Esophagus muscularis mucosa (tissue), 4 donors: ENCODE results near the gene UQCC2. TPM values are rescaled to one million over a fixed set of nuclear protein-coding genes. Genes with fewer than 3 reads are reported as not detected.

ENCODE experiments used
- DNase-seq: peaks from one replicate; pipeline ENCODE4 v3.0.0-alpha.2; 2017; ENCODE audit errors: extremely low spot score
- H3K27ac ChIP-seq, 4 donors: fragments of 200-600 bp; sonication (generic); replicated peaks in 1 of 4; 1 replicate in 3 of 4; 2 replicates in 1 of 4; pipeline ENCODE4 v1.5.1; 2016 to 2019; ENCODE audit warnings: mild to moderate bottlenecking in 1 of 4
- H3K27me3 ChIP-seq, 4 donors: fragments of 200-600 bp; sonication (generic); one replicate each; pipeline versions ENCODE4 v1.5.1 to v1.6.0; 2016 to 2019
- H3K36me3 ChIP-seq, 4 donors: fragments of 200-600 bp; sonication (generic); one replicate each; pipeline ENCODE4 v1.5.1; 2016 to 2019
- H3K4me1 ChIP-seq, 4 donors: fragments of 200-600 bp; sonication (generic); one replicate each; pipeline ENCODE4 v1.5.1; 2016 to 2019
- H3K4me3 ChIP-seq, 4 donors: fragments of 200-600 bp; sonication (generic); 1 replicate in 2 of 4; 2 replicates in 2 of 4; pipeline ENCODE4 v1.5.1; 2016 to 2019; ENCODE audit warnings: mild to moderate bottlenecking in 4 of 4, moderate library complexity in 1 of 4
- H3K9me3 ChIP-seq, 4 donors: fragments of 200-600 bp; sonication (generic); 1 replicate in 3 of 4; 2 replicates in 1 of 4; pipeline ENCODE4 v1.5.1; 2016 to 2019
- CTCF ChIP-seq, 3 experiments: fragments of 200-600 bp in 2 of 3; fragments of 450-650 bp in 1 of 3; sonication (generic) in 2 of 3; IDR thresholded peaks; one replicate each; pipeline ENCODE4 v1.5.1; 2017 to 2019; ENCODE audit warnings: antibody characterized with exemption in 3 of 3, mild to moderate bottlenecking in 2 of 3, moderate library complexity in 1 of 3
- EP300 ChIP-seq: sonication (generic); formaldehyde crosslinking; IDR thresholded peaks from one replicate; pipeline ENCODE4 v1.6.1; 2017; ENCODE audit warnings: antibody characterized with exemption
- POLR2A ChIP-seq: fragments of 450-650 bp; IDR thresholded peaks from one replicate; pipeline ENCODE4 v1.6.1; 2017; ENCODE audit warnings: antibody characterized with exemption, moderate library complexity, mild to moderate bottlenecking, low read depth
- POLR2AphosphoS5 ChIP-seq, 2 donors: sonication (generic); formaldehyde crosslinking; IDR thresholded peaks; one replicate each; pipeline ENCODE4 v1.6.1; 2017; ENCODE audit warnings: antibody characterized with exemption in 2 of 2
- WGBS: methylation state at CpG from one replicate; pipeline ENCODE4 v1.1.5; 2018; 5-methylcytosine and 5-hydroxymethylcytosine counted together
- intact Hi-C: fragments of 100-400 bp; cut with DNase I; formaldehyde crosslinking; loops from one replicate; pipeline ENCODE4 v1.15.1; 2023
- total RNA-seq, 4 donors: library from RNA; depleted of rRNA; stranded (reverse); fragments of >200 nt; gene quantifications; one replicate each; pipeline versions ENCODE4 v1.1.0 to v1.2.1, GENCODE V29; 2016

The UQCC2 gene
- total RNA-seq, 4 donors from 2014 or later = 9.4 to 22.2 (median 14.7) TPM

- Histone ChIP-seq H3K4me3 (no peak overlapping the region), H3K36me3 (peaks cover 0 to 92% (median 69%) of the 10 kb centered on the region in 4 donors), H3K27ac (no peak overlapping the region), H3K4me1 (peaks cover 0 to 11% (median 9%) of the 10 kb centered on the region in 4 donors), H3K27me3 (peaks cover 0 to 23% (median 0%) of the 10 kb centered on the region in 4 donors), H3K9me3 (no peaks in the 10 kb centered on the region)
- intact Hi-C loops = no loop called here
- 70% methylated on average over 15 of the region's 17 CpGs for WGBS
- no peak for TF ChIP-seq CTCF (IDR thresholded peaks at IDR 0.05)
- TF ChIP-seq POLR2AphosphoS5 (IDR thresholded peaks at IDR 0.05) = no peak
- TF ChIP-seq EP300 = no peak
- no peak for TF ChIP-seq POLR2A
- DNase-seq = no peak
Observed at GRCh38 chr6:33668914-33669313, 42.6 kb downstream of the UQCC2 start.

GRCh38 chr6:33668328-33668727, 43.2 kb downstream of the UQCC2 start:
- no peak overlapping the region for H3K27ac ChIP-seq
- WGBS = 96% methylated on average over 5 of the region's 8 CpGs
- H3K4me1 ChIP-seq = peaks cover 0 to 10% (median 8%) of the 10 kb centered on the region in 4 donors
- TF ChIP-seq EP300 (no peak), POLR2AphosphoS5 (IDR thresholded peaks at IDR 0.05) (no peak), CTCF (IDR thresholded peaks at IDR 0.05) (no peak), POLR2A (no peak)
- no peak for DNase-seq
- no peaks in the 10 kb centered on the region for H3K9me3 ChIP-seq
- H3K4me3 ChIP-seq = no peak overlapping the region
- intact Hi-C loops = no loop called here
- peaks cover 0 to 17% (median 0%) of the 10 kb centered on the region in 4 donors for H3K27me3 ChIP-seq
- H3K36me3 ChIP-seq = peaks cover 0 to 90% (median 70%) of the 10 kb centered on the region in 4 donors

- Histone ChIP-seq H3K4me1 (peaks cover 0 to 4% (median 3%) of the 10 kb centered on the region in 4 donors), H3K27me3 (peaks cover 0 to 16% (median 0%) of the 10 kb centered on the region in 4 donors), H3K27ac (no peak overlapping the region), H3K36me3 (peaks cover 0 to 89% (median 71%) of the 10 kb centered on the region in 4 donors), H3K9me3 (no peaks in the 10 kb centered on the region), H3K4me3 (no peak overlapping the region)
- DNase-seq = no peak
- TF ChIP-seq EP300 = no peak
- no peak for TF ChIP-seq POLR2AphosphoS5 (IDR thresholded peaks at IDR 0.05)
- no peak for TF ChIP-seq CTCF (IDR thresholded peaks at IDR 0.05)
- TF ChIP-seq POLR2A = no peak
- WGBS = no CpG with 5 or more reads among the region's 11 CpGs
- intact Hi-C loops = no loop called here
Observed at GRCh38 chr6:33667776-33668175, 43.7 kb downstream of the UQCC2 start.

- no peak overlapping the region for H3K4me3 ChIP-seq
- no peak for DNase-seq
- intact Hi-C loops = no loop called here
- no peaks in the 10 kb centered on the region for H3K9me3 ChIP-seq
- peaks cover 0 to 93% (median 72%) of the 10 kb centered on the region in 4 donors for H3K36me3 ChIP-seq
- TF ChIP-seq POLR2AphosphoS5 (IDR thresholded peaks at IDR 0.05) (no peak), POLR2A (no peak), EP300 (no peak), CTCF (IDR thresholded peaks at IDR 0.05) (no peak)
- no peak overlapping the region for H3K27ac ChIP-seq
- no peaks in the 10 kb centered on the region for H3K4me1 ChIP-seq
- WGBS = 94% methylated on average over 11 of the region's 16 CpGs
- H3K27me3 ChIP-seq = peaks cover 0 to 16% (median 0%) of the 10 kb centered on the region in 4 donors
Observed at GRCh38 chr6:33667072-33667471, 44.4 kb downstream of the UQCC2 start.

- no peak for DNase-seq
- Histone ChIP-seq H3K9me3 (no peaks in the 10 kb centered on the region), H3K36me3 (peaks cover 0 to 85% (median 68%) of the 10 kb centered on the region in 4 donors), H3K4me1 (no peaks in the 10 kb centered on the region), H3K27me3 (peaks cover 0 to 14% (median 0%) of the 10 kb centered on the region in 4 donors), H3K4me3 (no peak overlapping the region), H3K27ac (no peak overlapping the region)
- TF ChIP-seq POLR2A = no peak
- no peak for TF ChIP-seq EP300
- TF ChIP-seq POLR2AphosphoS5 (IDR thresholded peaks at IDR 0.05) = no peak
- TF ChIP-seq CTCF (IDR thresholded peaks at IDR 0.05) = no peak
- 91% methylated on average over 6 of the region's 13 CpGs for WGBS
- intact Hi-C loops = no loop called here
Observed at GRCh38 chr6:33665957-33666356, 45.5 kb downstream of the UQCC2 start.
